ENCODE results near the gene KLK14.

KLK14 gene

DNA sequence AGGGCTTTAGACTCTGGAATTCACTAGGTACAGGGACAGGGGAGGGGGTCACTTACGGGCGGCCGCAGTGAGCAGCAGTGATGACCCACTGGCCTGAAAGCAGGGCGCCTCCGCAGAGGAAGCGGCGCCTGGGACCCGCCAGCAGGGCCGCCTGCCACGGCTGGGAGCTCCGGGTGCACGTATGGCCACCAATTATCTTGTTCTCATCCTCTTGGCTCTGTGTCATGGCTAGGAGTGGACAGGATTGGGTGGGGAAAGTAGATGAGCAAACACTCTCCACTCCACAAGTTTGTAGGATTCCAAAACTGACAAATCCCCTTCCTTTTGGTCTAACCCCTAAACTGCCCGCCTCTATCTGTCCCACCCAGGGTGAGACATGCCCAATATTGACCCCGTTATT is 1.2 kb downstream of the KLK14 start:
- Histone ChIP-seq H3K9me2 (replicated peaks; ENCODE audit: insufficient read depth, low read length) (no peaks in the 10 kb centered on the region), H3K36me3 (ENCODE audit: low read length) (no peaks in the 10 kb centered on the region), H3K27ac (ENCODE audit: low read depth, low read length) (no peak overlapping the region), H3F3A (ENCODE audit: insufficient read depth) (no peaks in the 10 kb centered on the region), H3K9ac (ENCODE audit: low read length) (no peak overlapping the region), H3K4me2 (ENCODE audit: low read depth, low read length, poor library complexity, severe bottlenecking) (no peak overlapping the region), H3K79me2 (ENCODE audit: insufficient read depth, low read length) (no peaks in the 10 kb centered on the region), H2AFZ (ENCODE audit: low read depth, low read length, severe bottlenecking) (no peak overlapping the region), H4K20me1 (ENCODE audit: low read depth, low read length) (no peaks in the 10 kb centered on the region), H3K27me3 (ENCODE audit: low read length) (no peaks in the 10 kb centered on the region), H3K9me3 (ENCODE audit: insufficient read depth, low read length) (no peaks in the 10 kb centered on the region), H3K4me3 (ENCODE audit: insufficient read depth, low read length, poor library complexity, severe bottlenecking) (no peak overlapping the region)
- TF ChIP-seq EZH2phosphoT487 (conservative IDR thresholded peaks at IDR 0.05; ENCODE audit: low read length) (no peak), CTCF (IDR thresholded peaks at IDR 0.05; ENCODE audit: insufficient read depth, low read length, poor library complexity, severe bottlenecking) (no peak)

- Histone ChIP-seq H3K4me3 (ENCODE audit: insufficient read depth, low read length, poor library complexity, severe bottlenecking) (no peak overlapping the region), H2AFZ (ENCODE audit: low read depth, low read length, severe bottlenecking) (no peak overlapping the region), H3K9me3 (ENCODE audit: insufficient read depth, low read length) (no peaks in the 10 kb centered on the region), H3K79me2 (ENCODE audit: insufficient read depth, low read length) (no peaks in the 10 kb centered on the region), H3K9me2 (replicated peaks; ENCODE audit: insufficient read depth, low read length) (no peaks in the 10 kb centered on the region), H3F3A (ENCODE audit: insufficient read depth) (no peaks in the 10 kb centered on the region), H3K4me2 (ENCODE audit: low read depth, low read length, poor library complexity, severe bottlenecking) (no peak overlapping the region), H3K36me3 (ENCODE audit: low read length) (no peaks in the 10 kb centered on the region), H4K20me1 (ENCODE audit: low read depth, low read length) (no peaks in the 10 kb centered on the region), H3K27ac (ENCODE audit: low read depth, low read length) (no peak overlapping the region), H3K9ac (ENCODE audit: low read length) (no peak overlapping the region), H3K27me3 (ENCODE audit: low read length) (no peaks in the 10 kb centered on the region)
- TF ChIP-seq CTCF (IDR thresholded peaks at IDR 0.05; ENCODE audit: insufficient read depth, low read length, poor library complexity, severe bottlenecking) (no peak), EZH2phosphoT487 (conservative IDR thresholded peaks at IDR 0.05; ENCODE audit: low read length) (no peak)
Measured at GRCh38 chr19:51079481-51080110, 3.1 kb downstream of the KLK14 start.

DNA sequence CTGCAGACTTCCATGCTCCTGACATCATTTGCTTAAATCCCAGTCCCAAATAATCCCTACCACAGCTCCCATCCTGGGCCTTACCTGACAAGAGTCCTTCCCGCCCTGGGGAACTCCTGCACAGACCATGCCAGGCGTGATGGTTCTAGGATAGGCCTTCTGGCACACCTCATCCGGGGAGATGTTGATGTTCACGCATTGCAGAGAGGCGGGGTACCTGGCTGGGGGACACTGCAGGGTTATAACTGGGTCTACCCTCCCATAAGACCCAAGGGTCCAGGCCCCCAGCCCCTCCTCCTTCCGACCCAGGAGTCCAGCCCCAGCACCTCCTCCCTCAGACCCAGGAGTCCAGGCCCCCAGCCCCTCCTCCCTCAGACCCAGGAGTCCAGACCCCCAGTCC is 4.0 kb downstream of the KLK14 start:
- no peak overlapping the region for H2AFZ ChIP-seq (ENCODE audit: low read depth, low read length, severe bottlenecking)
- no peaks in the 10 kb centered on the region for H4K20me1 ChIP-seq (ENCODE audit: low read depth, low read length)
- no peaks in the 10 kb centered on the region for H3K9me2 ChIP-seq (replicated peaks; ENCODE audit: insufficient read depth, low read length)
- no peak overlapping the region for H3K4me2 ChIP-seq (ENCODE audit: low read depth, low read length, poor library complexity, severe bottlenecking)
- H3K79me2 ChIP-seq (ENCODE audit: insufficient read depth, low read length), result no peaks in the 10 kb centered on the region
- H3K4me3 ChIP-seq (ENCODE audit: insufficient read depth, low read length, poor library complexity, severe bottlenecking), result no peak overlapping the region
- H3K27ac ChIP-seq (ENCODE audit: low read depth, low read length), result no peak overlapping the region
- H3K9me3 ChIP-seq (ENCODE audit: insufficient read depth, low read length), result no peaks in the 10 kb centered on the region
- H3K27me3 ChIP-seq (ENCODE audit: low read length), result no peaks in the 10 kb centered on the region
- no peak overlapping the region for H3K9ac ChIP-seq (ENCODE audit: low read length)
- H3K36me3 ChIP-seq (ENCODE audit: low read length), result no peaks in the 10 kb centered on the region
- no peak for TF ChIP-seq CTCF (IDR thresholded peaks at IDR 0.05; ENCODE audit: insufficient read depth, low read length, poor library complexity, severe bottlenecking)
- TF ChIP-seq EZH2phosphoT487 (conservative IDR thresholded peaks at IDR 0.05; ENCODE audit: low read length), result no peak
- no peaks in the 10 kb centered on the region for H3F3A ChIP-seq (ENCODE audit: insufficient read depth)
